HG03108 (cell line): ENCODE data around the gene GNB1.

ENCODE experiments used
- ATAC-seq: cut with Tn5 transposase; IDR thresholded peaks from one replicate; pipeline ENCODE4 v1.9.1; 2021; ENCODE audit warnings: moderate library complexity; ENCODE audit not compliant: unreplicated experiment

Gene GNB1

GRCh38 chr1:1922956-1923833 is 32.3 kb upstream of the GNB1 start:
- no peak for ATAC-seq

- no peak for ATAC-seq
Measured at GRCh38 chr1:1922702-1922955, 31.7 kb upstream of the GNB1 start.

- ATAC-seq = no peak
Measured at GRCh38 chr1:1921901-1922701, 31.2 kb upstream of the GNB1 start.

- ATAC-seq = no peak
Measured at GRCh38 chr1:1921459-1921862, 30.6 kb upstream of the GNB1 start.

GRCh38 chr1:1920608-1921458 is 29.9 kb upstream of the GNB1 start:
- ATAC-seq = no peak

- ATAC-seq = no peak
Measured at GRCh38 chr1:1920057-1920607, 29.2 kb upstream of the GNB1 start.

GRCh38 chr1:1919304-1920056 is 28.6 kb upstream of the GNB1 start:
- peak; percentile 68 for ATAC-seq

GRCh38 chr1:1918901-1919303 is 28.0 kb upstream of the GNB1 start, which contains the start of gene TMEM52:
Gene TMEM52 (minus strand): TSS chr1:1919279. CDS start chr1:1919265, 14 bp downstream.
- ATAC-seq = peak; percentile 15

GRCh38 chr1:1917995-1918900 is 27.4 kb upstream of the GNB1 start:
- ATAC-seq = no peak

- no peak for ATAC-seq
Measured at GRCh38 chr1:1917304-1917976, 26.6 kb upstream of the GNB1 start.

GRCh38 chr1:1916851-1917251 is 26.0 kb upstream of the GNB1 start:
- no peak for ATAC-seq

- no peak for ATAC-seq
Measured at GRCh38 chr1:1915911-1916840, 25.3 kb upstream of the GNB1 start.

- ATAC-seq = no peak
Measured at GRCh38 chr1:1914971-1915692, 24.2 kb upstream of the GNB1 start, which contains the start of gene CALML6. Gene CALML6 (plus strand): TSS chr1:1915260. CDS start chr1:1915281, 21 bp downstream.

GRCh38 chr1:1914101-1914970 is 23.4 kb upstream of the GNB1 start:
- no peak for ATAC-seq

GRCh38 chr1:1911350-1912041 is 20.6 kb upstream of the GNB1 start:
- no peak for ATAC-seq
